ENCODE measurements around the gene SLAMF9. TPM values are rescaled to one million over a fixed set of nuclear protein-coding genes. Genes with fewer than 3 reads are reported as not detected.

SLAMF9 gene
- total and polyA plus RNA-seq, 2 of the 8 experiments (the other 6 are each of a cell fraction or from before 2014, with no cell fraction given), result not detected

- TF ChIP-seq CTCF (IDR thresholded peaks at IDR 0.05; ENCODE audit: control extremely low read depth in 1 of 3, insufficient read depth in 1 of 3, low read depth in 1 of 3, low read length in 3 of 3) (no peak), TAF1 (IDR thresholded peaks at IDR 0.05; ENCODE audit: low read depth, low read length) (no peak), ATF2 (IDR thresholded peaks at IDR 0.05; ENCODE audit: low read length) (no peak), SAP30 (IDR thresholded peaks at IDR 0.05; ENCODE audit: insufficient read depth, insufficient replicate concordance, low read length) (no peak), SIRT6 (IDR thresholded peaks at IDR 0.05; ENCODE audit: low read length) (no peak), NRF1 (IDR thresholded peaks at IDR 0.05; ENCODE audit: low read depth, low read length) (no peak), CHD7 (IDR thresholded peaks at IDR 0.05; ENCODE audit: insufficient replicate concordance, low read length) (no peak)
These were observed 35.5 kb upstream of the SLAMF9 start (continued) for GRCh38 chr1:159989581-159989980.

Data from H1 (cell line).